ENCODE data around the gene AAMDC. TPM values are rescaled to one million over a fixed set of nuclear protein-coding genes. Genes with fewer than 3 reads are reported as not detected.

Gene AAMDC
- total RNA-seq, 1 donor from 2014 or later, result 30.0 TPM

GRCh38 chr11:77791301-77791700, 29.6 kb upstream of the AAMDC start:
- Mint-ChIP-seq H3K9me3 (peaks cover 53% of the 10 kb centered on the region), H3K4me3 (no peak overlapping the region), H3K36me3 (peaks cover 53% of the 10 kb centered on the region), H3K27ac (no peak overlapping the region), H3K4me1 (peaks cover 3% of the 10 kb centered on the region), H3K27me3 (ENCODE audit: low read depth) (no peaks in the 10 kb centered on the region)
- DNase-seq (ENCODE audit: low spot score in 2 of 2, unreplicated experiment in 2 of 2), result no peak
- TF ChIP-seq, protein P1, sequence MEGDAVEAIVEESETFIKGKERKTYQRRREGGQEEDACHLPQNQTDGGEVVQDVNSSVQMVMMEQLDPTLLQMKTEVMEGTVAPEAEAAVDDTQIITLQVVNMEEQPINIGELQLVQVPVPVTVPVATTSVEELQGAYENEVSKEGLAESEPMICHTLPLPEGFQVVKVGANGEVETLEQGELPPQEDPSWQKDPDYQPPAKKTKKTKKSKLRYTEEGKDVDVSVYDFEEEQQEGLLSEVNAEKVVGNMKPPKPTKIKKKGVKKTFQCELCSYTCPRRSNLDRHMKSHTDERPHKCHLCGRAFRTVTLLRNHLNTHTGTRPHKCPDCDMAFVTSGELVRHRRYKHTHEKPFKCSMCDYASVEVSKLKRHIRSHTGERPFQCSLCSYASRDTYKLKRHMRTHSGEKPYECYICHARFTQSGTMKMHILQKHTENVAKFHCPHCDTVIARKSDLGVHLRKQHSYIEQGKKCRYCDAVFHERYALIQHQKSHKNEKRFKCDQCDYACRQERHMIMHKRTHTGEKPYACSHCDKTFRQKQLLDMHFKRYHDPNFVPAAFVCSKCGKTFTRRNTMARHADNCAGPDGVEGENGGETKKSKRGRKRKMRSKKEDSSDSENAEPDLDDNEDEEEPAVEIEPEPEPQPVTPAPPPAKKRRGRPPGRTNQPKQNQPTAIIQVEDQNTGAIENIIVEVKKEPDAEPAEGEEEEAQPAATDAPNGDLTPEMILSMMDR (IDR thresholded peaks at IDR 0.05; ENCODE audit: unreplicated experiment), result no peak

DNA sequence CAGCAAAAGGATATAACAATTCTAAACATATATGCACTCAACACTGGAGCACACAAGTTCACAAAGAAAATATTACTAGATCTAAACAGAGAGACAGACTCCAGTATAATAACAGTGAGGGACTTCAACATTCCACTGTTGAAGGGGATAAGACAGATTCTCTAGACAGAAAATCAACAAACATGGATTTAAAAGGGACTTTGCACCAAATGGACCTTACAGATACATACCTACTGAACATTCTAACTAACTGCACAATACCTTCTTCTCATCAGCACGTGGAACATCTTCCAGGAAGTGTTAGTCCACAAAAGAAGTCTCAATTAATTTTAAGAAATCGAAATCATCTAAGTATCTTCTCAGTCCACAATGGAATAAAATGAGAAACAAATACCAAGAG, 27.0 kb upstream of the AAMDC start:
- Mint-ChIP-seq H3K9me3 (peaks cover 67% of the 10 kb centered on the region), H3K27ac (no peak overlapping the region), H3K4me1 (no peaks in the 10 kb centered on the region), H3K4me3 (no peak overlapping the region), H3K27me3 (ENCODE audit: low read depth) (no peaks in the 10 kb centered on the region), H3K36me3 (peaks cover 74% of the 10 kb centered on the region)
- DNase-seq (ENCODE audit: low spot score in 2 of 2, unreplicated experiment in 2 of 2), result no peak
- TF ChIP-seq, protein P1 (IDR thresholded peaks at IDR 0.05; ENCODE audit: unreplicated experiment), result no peak

DNA sequence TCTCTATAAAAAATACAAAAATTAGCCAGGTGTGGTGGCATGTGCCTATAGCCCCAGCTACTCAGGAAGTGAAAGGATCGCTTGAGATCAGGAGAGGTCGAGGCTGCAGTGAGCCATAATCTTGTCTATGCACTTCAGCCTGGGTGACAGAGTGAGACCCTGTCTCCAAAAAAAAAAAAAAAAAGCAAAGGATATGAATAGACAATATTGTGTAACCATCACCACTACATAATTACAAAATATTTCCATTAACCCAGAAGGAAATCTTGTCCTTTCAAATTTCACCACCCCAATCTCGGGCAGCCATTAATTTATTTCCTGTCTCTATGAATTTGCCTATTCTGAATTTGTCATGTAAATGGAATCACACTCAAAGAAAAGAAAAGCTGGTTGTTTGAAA, 21.6 kb upstream of the AAMDC start:
- H3K27ac Mint-ChIP-seq, result peak overlapping the region; percentile 47
- TF ChIP-seq, protein P1 (IDR thresholded peaks at IDR 0.05; ENCODE audit: unreplicated experiment), result no peak
- peaks cover 28% of the 10 kb centered on the region for H3K9me3 Mint-ChIP-seq
- no peak for DNase-seq (ENCODE audit: low spot score in 2 of 2, unreplicated experiment in 2 of 2)
- H3K4me3 Mint-ChIP-seq, result no peak overlapping the region
- H3K4me1 Mint-ChIP-seq, result peaks cover 1% of the 10 kb centered on the region
- H3K36me3 Mint-ChIP-seq, result peaks cover 45% of the 10 kb centered on the region
- H3K27me3 Mint-ChIP-seq (ENCODE audit: low read depth), result no peaks in the 10 kb centered on the region

GRCh38 chr11:77800449-77800848, 20.5 kb upstream of the AAMDC start:
- H3K27me3 Mint-ChIP-seq (ENCODE audit: low read depth), result no peaks in the 10 kb centered on the region
- no peak overlapping the region for H3K27ac Mint-ChIP-seq
- H3K4me3 Mint-ChIP-seq, result no peak overlapping the region
- H3K36me3 Mint-ChIP-seq, result peaks cover 37% of the 10 kb centered on the region
- no peak for DNase-seq (ENCODE audit: low spot score in 2 of 2, unreplicated experiment in 2 of 2)
- TF ChIP-seq, protein P1 (IDR thresholded peaks at IDR 0.05; ENCODE audit: unreplicated experiment), result no peak
- H3K4me1 Mint-ChIP-seq, result peaks cover 1% of the 10 kb centered on the region
- H3K9me3 Mint-ChIP-seq, result peaks cover 20% of the 10 kb centered on the region

DNA sequence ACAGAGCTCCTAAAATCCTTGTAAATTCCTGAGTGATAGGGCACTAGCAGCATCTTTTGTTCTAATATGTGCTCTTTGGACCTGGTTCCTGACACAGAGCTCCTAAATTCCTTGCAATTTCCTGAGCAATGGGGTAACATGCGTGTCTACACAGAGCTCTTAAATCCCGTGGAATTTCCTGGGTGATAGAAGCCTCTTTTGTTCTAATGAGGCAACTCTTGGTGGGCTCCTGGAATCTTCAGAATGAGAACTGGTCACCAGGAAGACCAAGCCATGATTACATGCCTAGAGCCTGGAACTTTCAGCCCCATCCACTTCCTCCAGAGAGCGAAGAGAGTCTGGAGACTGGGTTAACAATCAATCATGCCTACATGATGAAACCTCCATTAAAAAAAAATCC, 19.5 kb upstream of the AAMDC start:
- Mint-ChIP-seq H3K36me3 (peaks cover 29% of the 10 kb centered on the region), H3K4me3 (no peak overlapping the region), H3K9me3 (peaks cover 12% of the 10 kb centered on the region), H3K27me3 (ENCODE audit: low read depth) (no peaks in the 10 kb centered on the region), H3K27ac (no peak overlapping the region), H3K4me1 (peaks cover 1% of the 10 kb centered on the region)
- TF ChIP-seq, protein P1 (IDR thresholded peaks at IDR 0.05; ENCODE audit: unreplicated experiment), result no peak
- no peak for DNase-seq (ENCODE audit: low spot score in 2 of 2, unreplicated experiment in 2 of 2)

DNA sequence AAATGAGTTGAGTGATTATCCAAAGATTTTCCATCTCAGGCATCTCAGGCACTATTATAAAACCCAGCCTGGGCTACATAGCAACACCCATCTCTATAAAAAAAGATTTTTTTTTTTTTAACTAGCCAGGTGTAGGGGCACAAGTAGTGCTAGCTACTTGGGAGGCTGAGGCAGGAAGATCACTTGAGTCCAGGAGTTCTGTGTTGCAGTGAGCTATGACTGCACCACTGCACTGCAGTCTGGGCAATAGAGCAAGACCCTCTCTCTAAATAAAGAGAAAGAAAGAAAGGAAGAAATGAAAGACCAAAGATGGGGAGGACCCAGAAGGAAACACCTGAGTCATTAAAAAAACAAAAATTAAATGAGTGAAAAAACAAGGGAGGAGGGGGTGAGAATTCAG, 14.5 kb upstream of the AAMDC start:
- Mint-ChIP-seq H3K4me3 (no peak overlapping the region), H3K36me3 (peaks cover 14% of the 10 kb centered on the region), H3K27me3 (ENCODE audit: low read depth) (no peaks in the 10 kb centered on the region), H3K9me3 (no peaks in the 10 kb centered on the region), H3K27ac (no peak overlapping the region), H3K4me1 (peaks cover 5% of the 10 kb centered on the region)
- DNase-seq (ENCODE audit: low spot score in 2 of 2, unreplicated experiment in 2 of 2), result no peak
- TF ChIP-seq, protein P1 (IDR thresholded peaks at IDR 0.05; ENCODE audit: unreplicated experiment), result no peak

Data from mesothelial cell of epicardium (in vitro differentiated cells).